ENCODE results near the gene PLXNA1. TPM values are rescaled to one million over a fixed set of nuclear protein-coding genes. Genes with fewer than 3 reads are reported as not detected.

The PLXNA1 gene
- total and polyA plus RNA-seq, 9 of the 15 experiments (the other 6 are each of a cell fraction or from before 2014, with no cell fraction given): 0.23 to 59.9 (median 16.8) TPM

GRCh38 chr3:126959921-126960603 is 22.9 kb upstream of the PLXNA1 start:
- no peak for ATAC-seq
- intact Hi-C loops (cut with micrococcal nuclease): no loop called here
- in situ Hi-C loops (cut with MboI): no loop called here
- Histone ChIP-seq H3K9me3 (replicated peaks; ENCODE audit: control insufficient read depth, insufficient read depth, low read depth, low read length) (no peaks in the 10 kb centered on the region), H3K27ac (ENCODE audit: extremely low read depth, low read depth, low read length) (no peak overlapping the region), H3K9ac (ENCODE audit: insufficient read depth in 1 of 2, low read depth in 2 of 2, low read length in 2 of 2) (no peak overlapping the region; a peak in 1 of 4 replicates), H3K4me1 (replicated peaks in 1 of 2; ENCODE audit: control insufficient read depth in 2 of 2, insufficient read depth in 2 of 2, low read length in 2 of 2) (peaks cover 9 to 28% of the 10 kb centered on the region in 2 experiments; a peak in 4 of 5 replicates), H3K79me2 (ENCODE audit: control insufficient read depth, insufficient read depth, low read length) (no peaks in the 10 kb centered on the region; the same call in 2 of the 3 replicates), H2AFZ (ENCODE audit: low read depth, low read length) (no peak overlapping the region), H3K36me3 (ENCODE audit: control insufficient read depth, insufficient read depth, low read length) (no peaks in the 10 kb centered on the region), H3K4me2 (ENCODE audit: insufficient read depth, low read length) (no peak overlapping the region), H3K9me1 (ENCODE audit: control insufficient read depth, insufficient read depth, low read length) (no peaks in the 10 kb centered on the region), H4K20me1 (replicated peaks; ENCODE audit: control insufficient read depth, insufficient read depth, low read length) (no peaks in the 10 kb centered on the region), H3K27me3 (ENCODE audit: control insufficient read depth in 2 of 2, insufficient read depth in 2 of 2, low read length in 2 of 2) (no peaks in the 10 kb centered on the region), H3K4me3 (no peak overlapping the region)
- no peak for FAIRE-seq
- ChIA-PET POLR2A (interaction anchor here (1.0 to 1.9 kb wide), 3 partner anchors 11 to 84 kb away, joined by 3 to 6 read pairs (median 4); no protein-coding TSS in a partner anchor), CTCF (ENCODE audit: low intra/inter-chr PET ratio) (no interaction called here)
- TF ChIP-seq ZBTB11 (CRISPR knock-in tag; IDR thresholded peaks at IDR 0.05) (no peak), DACH1 (IDR thresholded peaks at IDR 0.05; ENCODE audit: partially characterized antibody) (no peak), OTX1 (CRISPR knock-in tag; IDR thresholded peaks at IDR 0.05) (no peak), ZNF253 (CRISPR knock-in tag; conservative IDR thresholded peaks at IDR 0.05) (no peak), SRF (CRISPR knock-in tag; IDR thresholded peaks at IDR 0.05) (no peak), TEAD1 (CRISPR knock-in tag; IDR thresholded peaks at IDR 0.05) (no peak), THAP7 (CRISPR knock-in tag; IDR thresholded peaks at IDR 0.05) (no peak), ZNF23 (CRISPR knock-in tag; IDR thresholded peaks at IDR 0.05) (no peak), CTBP1 (IDR thresholded peaks at IDR 0.05; ENCODE audit: borderline replicate concordance) (no peak), TAF15 (IDR thresholded peaks at IDR 0.05; ENCODE audit: low read depth, low read length) (no peak), BCL6 (CRISPR knock-in tag; IDR thresholded peaks at IDR 0.05) (no peak)
- BruUV-seq (replicated peaks): no TSS peak
- DNase-seq (ENCODE audit: extremely low read depth in 1 of 4, low spot score in 3 of 4): no peak
- 66% methylated on average over 4 of the region's 17 CpGs for WGBS (ENCODE audit: insufficient coverage, low coverage, missing lambda C conversion rate)

All from K562 (cell line).